HFF-Myc (cell line): ENCODE data around the gene OR2F2.

Experiments used
- DNase-seq: peaks from one replicate; pipeline ENCODE4 v3.0.0-alpha.2; 2011; ENCODE audit warnings: low read depth; ENCODE audit errors: extremely low read depth
- H3K4me3 ChIP-seq: replicated peaks from 2 replicates; pipeline ENCODE4 v1.5.1; 2011; ENCODE audit warnings: low read depth, mild to moderate bottlenecking, control low read depth, low read length
- TF ChIP-seq, protein P1 (sequence below): IDR thresholded peaks from 2 replicates; pipeline ENCODE4 v1.5.1; 2012; ENCODE audit warnings: mild to moderate bottlenecking, low read depth, low read length, control low read depth; ENCODE audit errors: missing control alignments

Gene OR2F2

DNA sequence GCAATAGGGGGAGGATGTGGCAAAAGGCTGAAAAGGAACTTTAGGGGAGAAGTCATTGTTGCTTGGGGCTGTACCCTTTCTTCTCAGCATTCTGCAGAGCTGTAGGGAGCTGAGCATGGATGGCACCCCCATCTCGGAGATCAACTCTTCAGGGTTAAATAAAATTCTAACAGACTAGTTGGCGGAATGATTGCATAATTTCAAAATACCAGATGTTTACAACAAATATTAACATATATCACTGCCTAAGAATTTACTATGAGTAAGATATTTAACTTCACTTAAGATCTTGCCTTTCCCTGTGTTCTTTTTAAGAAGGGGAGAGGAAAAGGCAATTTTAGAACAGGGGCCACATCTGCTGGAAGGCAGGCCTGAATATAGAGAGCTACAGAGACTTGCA, 19.1 kb downstream of the OR2F2 start:
- no peak for DNase-seq
- no peak overlapping the region for H3K4me3 ChIP-seq
- TF ChIP-seq, protein P1, sequence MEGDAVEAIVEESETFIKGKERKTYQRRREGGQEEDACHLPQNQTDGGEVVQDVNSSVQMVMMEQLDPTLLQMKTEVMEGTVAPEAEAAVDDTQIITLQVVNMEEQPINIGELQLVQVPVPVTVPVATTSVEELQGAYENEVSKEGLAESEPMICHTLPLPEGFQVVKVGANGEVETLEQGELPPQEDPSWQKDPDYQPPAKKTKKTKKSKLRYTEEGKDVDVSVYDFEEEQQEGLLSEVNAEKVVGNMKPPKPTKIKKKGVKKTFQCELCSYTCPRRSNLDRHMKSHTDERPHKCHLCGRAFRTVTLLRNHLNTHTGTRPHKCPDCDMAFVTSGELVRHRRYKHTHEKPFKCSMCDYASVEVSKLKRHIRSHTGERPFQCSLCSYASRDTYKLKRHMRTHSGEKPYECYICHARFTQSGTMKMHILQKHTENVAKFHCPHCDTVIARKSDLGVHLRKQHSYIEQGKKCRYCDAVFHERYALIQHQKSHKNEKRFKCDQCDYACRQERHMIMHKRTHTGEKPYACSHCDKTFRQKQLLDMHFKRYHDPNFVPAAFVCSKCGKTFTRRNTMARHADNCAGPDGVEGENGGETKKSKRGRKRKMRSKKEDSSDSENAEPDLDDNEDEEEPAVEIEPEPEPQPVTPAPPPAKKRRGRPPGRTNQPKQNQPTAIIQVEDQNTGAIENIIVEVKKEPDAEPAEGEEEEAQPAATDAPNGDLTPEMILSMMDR, result no peak

DNA sequence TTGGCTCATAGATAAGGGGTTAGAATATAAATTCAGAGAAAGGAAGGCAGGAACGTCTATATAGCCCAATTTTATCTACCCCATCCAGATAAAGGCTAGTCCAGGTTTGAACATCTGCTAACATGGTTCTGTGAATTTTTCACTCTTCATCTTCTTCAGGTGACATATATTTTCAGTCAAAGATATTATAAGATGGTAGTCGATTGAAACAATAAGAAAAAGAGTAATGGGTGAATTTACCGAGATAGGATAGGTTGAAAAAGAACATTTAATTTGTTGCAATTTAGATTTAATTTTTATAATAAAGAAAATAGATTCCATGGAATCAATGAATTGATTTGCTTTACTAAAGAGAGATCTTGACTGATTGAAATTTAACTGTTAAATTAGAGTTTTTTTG, 19.5 kb downstream of the OR2F2 start, which contains the start of gene OR2F1:
TSS of gene OR2F1 (plus strand) at position 301 of the 400 bp plus-strand sequence. CDS start 5,127 bp downstream, outside the sequence.
- DNase-seq, result no peak
- no peak within 1 kb of the TSS for H3K4me3 ChIP-seq
- TF ChIP-seq, protein P1, result no peak

- no peak overlapping the region for H3K4me3 ChIP-seq
- TF ChIP-seq, protein P1, result no peak
- DNase-seq, result no peak
These were observed 23.7 kb downstream of the OR2F2 start for GRCh38 chr7:143958781-143959180.

GRCh38 chr7:143960813-143961610, 26.0 kb downstream of the OR2F2 start:
- TF ChIP-seq, protein P1, result no peak
- no peak for DNase-seq
- H3K4me3 ChIP-seq, result no peak overlapping the region

DNA sequence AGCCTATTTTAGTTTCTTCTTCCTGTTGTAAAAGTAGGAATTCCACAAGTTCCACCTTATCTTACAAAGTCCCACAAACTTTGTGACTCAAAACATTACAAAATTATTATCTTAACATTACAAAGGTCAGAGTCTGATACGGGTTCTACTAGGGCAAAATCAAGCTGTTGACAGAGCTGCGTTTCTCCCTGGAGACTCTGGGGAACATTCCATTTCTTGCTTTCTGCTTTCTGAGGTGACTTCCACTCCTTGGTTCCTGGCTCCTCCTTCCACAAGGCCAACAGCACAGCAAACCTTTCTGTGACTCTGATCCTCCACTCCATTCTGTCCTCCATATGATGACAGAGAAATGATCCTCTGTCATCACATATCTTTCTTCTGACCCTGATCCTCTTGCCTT, 30.2 kb downstream of the OR2F2 start:
- TF ChIP-seq, protein P1, result no peak
- no peak for DNase-seq
- no peak overlapping the region for H3K4me3 ChIP-seq

DNA sequence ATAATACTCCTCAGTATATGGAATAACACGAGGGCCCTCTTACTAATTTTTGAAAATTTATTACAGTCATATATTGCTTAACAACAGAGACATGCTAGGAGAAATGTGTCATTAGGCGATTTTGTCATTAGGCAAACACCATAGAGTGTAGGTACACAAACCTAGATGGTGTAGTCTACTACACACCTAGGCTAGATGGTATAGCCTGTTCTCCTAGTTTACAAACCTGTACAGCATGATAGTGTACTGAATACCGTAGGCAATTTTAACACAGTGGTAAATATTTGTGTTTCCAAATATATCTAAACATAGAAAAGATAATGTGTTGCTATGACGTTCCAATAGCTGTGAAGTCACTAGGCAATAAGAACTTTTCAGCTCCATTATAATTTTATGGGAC, 32.4 kb downstream of the OR2F2 start:
- TF ChIP-seq, protein P1, result no peak
- no peak for DNase-seq

More for the DNA sequence above, 32.4 kb downstream of the OR2F2 start:
- no peak overlapping the region for H3K4me3 ChIP-seq
